AG20443 (cell line): ENCODE measurements around the gene ARRB2.

Experiments used
- DNase-seq: peaks from one replicate; pipeline ENCODE4 v3.0.0; 2012; ENCODE audit warnings: low spot score, mixed read lengths

Gene ARRB2

GRCh38 chr17:4759776-4760236 lies 49.4 kb downstream of the ARRB2 start:
- no peak for DNase-seq

- DNase-seq: no peak
Measured at GRCh38 chr17:4764595-4764994, 54.2 kb downstream of the ARRB2 start.

GRCh38 chr17:4766201-4766600 lies 55.8 kb downstream of the ARRB2 start:
- no peak for DNase-seq

GRCh38 chr17:4766723-4767122 lies 56.3 kb downstream of the ARRB2 start:
- DNase-seq: no peak

GRCh38 chr17:4768298-4768697 lies 57.9 kb downstream of the ARRB2 start:
- no peak for DNase-seq

GRCh38 chr17:4769628-4770027 lies 59.2 kb downstream of the ARRB2 start:
- DNase-seq: peak; percentile 37
